GM18502 (cell line): Measurements from ENCODE around the gene SMOC1.

ENCODE experiments used
- ATAC-seq: cut with Tn5 transposase; IDR thresholded peaks from one replicate; pipeline ENCODE4 v1.9.1; 2021; ENCODE audit warnings: mild to moderate bottlenecking; ENCODE audit not compliant: unreplicated experiment, poor library complexity

SMOC1 gene

DNA sequence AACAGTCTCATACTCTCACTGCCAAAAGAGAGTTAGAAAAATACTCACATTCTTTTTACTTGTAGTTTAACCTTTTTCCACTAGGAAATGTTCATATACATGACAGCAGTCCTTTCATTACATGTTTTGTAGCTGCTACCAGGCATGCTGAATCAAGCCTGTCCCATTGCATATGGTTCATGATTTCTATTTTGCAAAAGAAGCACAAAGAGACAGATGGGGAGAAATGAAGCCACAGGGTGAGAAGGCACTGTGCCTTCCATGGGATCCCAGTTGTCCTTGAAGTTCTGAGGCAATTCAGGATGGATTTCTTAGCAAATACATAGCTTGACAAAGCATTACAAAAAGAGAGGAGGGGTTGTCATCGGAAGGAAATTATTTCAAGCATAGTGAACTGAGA lies 89.5 kb downstream of the SMOC1 start:
- ATAC-seq, result no peak

DNA sequence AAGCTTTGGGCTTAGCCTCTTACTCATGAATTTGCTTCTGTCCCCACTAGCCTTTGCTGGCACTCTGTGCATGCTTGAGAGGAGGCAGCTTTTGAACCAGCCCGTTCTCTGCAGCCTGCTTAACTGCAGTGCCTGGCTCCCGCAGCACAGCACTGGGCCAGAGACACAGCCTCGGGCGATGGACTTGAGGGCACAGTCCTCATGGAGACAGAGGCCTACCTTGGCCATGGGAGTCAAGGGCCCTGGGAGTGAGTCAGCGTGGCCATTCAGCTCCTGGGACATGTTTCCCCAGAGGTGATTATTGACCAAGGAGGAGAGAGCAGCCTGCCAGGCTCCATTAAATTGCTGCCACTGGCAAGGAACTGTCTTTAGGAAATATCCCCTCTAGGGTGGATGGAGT lies 93.5 kb downstream of the SMOC1 start:
- no peak for ATAC-seq

DNA sequence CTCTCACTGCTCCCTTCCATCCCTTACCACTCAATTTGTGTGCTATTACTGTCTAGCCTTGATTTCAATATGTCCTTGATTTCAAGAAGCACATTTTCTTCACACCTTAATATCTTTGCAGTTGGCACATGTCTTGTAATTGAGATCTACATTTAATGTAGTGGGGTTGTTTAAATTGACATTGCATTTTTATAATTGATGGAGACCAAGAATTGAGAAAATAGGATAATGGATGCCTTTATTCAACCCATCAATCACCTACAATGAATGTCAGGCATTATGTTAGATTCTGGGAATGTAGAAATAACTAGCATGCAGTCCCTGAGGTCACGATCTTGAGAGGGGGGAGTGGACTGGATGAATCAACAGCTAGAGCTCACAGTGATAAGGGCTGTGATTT lies 94.6 kb downstream of the SMOC1 start:
- no peak for ATAC-seq

DNA sequence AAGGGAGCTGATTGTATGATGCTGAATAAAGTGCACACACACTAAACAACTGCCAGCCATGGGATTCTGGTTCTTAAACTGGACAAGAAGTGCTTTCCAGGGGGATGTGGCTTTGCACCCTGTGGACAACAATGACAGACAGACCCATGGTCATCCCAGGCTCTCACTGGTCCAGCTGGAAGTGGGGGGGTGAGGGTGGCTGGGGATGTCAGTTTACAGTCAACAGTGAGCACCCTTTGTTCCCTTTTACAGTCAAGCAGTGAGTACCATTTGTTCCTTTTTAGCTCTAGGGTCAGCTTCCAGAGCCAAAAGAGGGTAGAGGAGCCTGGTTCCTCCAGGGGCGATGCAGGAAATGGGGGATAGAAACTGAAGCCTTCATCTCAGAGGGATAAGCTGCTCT lies 100.7 kb downstream of the SMOC1 start:
- no peak for ATAC-seq

DNA sequence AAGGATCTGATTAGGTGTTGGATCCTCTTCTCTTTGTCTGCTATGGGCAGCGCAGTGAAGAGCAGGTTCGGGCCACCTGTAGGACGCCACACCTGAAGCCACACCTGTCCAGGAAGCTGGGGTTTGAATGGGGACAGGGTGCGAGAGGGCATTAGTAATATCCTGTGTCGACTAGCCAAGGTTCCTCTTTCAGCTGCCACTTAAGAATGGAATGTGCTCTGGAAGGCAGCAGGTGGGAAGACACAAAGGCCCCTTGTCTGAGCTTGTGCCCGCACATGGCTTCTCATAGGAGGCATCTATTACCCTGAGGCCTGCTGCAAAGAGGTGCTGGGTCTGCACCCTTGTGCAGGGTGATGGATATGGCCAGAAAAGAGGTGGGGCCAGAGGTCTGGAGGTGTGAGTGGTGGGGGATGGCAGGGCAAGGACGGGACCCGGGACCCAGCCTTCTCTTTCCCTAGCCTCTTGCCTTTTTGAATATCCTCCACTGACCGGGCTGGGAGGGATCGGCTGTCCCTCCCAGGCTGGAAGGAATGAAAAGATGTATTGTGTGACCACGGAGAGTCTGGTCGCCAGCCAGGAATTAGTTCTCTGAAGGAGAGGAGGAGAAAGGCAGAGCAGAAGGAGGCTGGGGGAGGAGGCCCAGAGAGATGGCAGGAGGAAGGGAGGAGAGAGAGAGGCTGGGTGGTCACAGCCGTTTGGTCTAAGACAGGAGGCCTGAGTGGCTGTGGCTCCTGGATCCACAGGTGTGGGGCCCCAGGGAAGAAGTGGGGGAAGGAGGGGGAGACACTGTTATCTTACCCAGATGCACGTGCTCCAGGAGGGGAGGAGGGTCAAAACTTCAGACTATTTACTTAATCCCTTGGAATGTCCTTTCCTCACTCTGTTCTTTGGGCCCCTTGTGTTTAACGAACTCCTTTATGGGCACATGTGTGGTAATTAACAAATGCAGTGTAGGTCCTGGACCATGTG lies 101.5 kb downstream of the SMOC1 start:
- ATAC-seq, result no peak

DNA sequence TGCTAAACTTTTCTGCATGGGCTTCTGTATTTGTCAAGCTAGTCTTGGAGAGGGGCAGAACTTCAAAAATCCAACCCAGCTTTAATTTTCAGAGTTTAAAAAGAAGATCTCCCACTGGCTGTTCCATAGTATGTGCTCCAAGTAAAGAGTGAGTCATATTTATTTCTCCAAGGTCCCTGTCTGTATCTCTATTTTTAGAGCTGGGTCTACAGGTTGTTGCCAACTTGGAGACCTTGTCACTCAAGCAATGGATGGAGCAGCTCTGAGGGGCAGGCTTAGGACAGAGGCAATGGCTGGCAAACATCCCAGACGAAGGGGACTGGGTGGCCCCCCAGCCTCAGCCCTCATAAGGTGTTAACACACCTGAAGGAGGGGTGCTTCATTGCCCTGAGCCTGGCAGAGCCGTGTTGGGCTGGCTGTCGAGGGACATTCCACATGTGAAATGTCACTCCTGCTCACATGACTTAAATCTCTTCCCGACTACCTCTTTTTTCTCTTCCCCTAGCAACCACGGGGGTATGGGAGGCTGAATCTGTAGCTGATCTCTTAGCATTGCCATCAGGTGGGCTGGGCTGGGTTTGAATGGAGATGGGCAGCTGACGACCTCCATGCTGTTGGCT lies 103.1 kb downstream of the SMOC1 start:
- no peak for ATAC-seq

DNA sequence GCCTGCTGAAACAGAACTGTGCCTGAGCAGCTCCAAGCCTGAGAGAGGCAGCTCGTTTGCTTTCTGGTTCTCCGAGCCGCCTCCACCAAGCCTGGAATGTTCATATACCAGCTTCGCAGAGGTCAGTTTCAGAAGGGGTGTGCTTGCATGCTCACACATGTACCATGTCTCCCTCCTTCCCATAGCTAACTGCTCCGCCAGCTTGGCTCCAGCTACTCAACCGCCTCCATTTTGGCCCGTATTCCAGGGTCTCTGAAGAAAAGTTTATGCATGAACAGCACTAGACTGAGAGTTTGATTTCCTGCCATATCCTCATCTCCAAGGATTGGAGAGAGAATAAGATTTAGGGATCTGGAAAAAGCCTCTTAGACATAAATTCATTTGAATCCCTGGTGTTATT lies 103.7 kb downstream of the SMOC1 start:
- no peak for ATAC-seq

DNA sequence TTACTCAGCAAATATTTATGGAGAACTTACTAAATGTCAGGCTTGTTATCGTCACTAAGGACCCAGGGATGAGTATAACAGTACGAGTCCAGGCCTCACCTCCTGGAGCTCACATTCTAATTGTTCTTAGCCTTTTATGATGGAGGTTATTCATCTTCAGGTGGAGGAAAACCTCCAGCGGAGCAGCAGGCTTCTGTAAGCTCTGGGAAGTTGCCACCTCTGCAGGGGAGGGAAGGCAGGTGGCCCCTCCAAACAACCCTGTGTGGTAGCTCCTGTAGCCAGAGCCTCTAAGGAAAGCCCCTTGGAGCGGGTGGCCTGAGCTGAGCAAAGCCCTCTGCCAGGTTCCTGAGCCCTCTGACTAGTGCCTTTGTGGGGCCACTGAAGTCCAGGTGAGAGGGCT lies 104.1 kb downstream of the SMOC1 start:
- ATAC-seq, result no peak

DNA sequence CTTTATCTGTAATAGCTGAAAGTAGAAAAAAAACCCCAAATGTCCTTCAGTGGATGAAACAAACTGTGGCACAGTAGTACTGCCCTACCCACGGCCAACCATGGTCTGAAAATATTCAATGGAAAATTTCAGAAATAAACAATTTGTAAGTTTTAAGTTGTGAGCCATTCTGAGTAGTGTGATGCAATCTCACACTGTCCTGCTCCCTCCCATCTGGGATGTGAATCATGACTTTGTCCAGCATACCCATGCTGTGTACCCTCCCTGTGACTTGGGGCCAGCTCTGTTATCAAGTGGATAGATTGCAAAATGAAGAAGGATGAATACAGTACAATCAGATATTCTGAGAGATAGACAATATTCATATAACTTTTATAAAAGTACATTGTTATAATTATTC lies 106.2 kb downstream of the SMOC1 start:
- no peak for ATAC-seq

DNA sequence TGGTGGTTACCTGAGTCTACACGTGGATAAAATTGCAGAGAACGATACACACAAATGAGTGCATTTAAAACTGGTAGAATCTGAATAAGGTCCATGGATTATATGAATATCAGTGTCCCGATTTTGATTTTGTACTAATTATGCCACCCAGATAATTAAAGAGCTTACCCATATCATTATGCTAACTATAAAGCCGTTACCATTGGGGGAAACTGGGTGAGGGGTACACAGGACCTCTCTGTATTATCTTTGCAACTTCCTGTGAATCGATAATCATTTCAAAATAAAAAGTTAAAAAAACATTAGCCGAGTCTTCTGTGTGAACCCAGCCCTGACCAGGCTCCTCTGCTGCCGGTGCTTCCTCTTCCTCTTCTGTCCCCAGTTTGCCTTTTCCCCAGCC lies 107.1 kb downstream of the SMOC1 start:
- ATAC-seq, result no peak

DNA sequence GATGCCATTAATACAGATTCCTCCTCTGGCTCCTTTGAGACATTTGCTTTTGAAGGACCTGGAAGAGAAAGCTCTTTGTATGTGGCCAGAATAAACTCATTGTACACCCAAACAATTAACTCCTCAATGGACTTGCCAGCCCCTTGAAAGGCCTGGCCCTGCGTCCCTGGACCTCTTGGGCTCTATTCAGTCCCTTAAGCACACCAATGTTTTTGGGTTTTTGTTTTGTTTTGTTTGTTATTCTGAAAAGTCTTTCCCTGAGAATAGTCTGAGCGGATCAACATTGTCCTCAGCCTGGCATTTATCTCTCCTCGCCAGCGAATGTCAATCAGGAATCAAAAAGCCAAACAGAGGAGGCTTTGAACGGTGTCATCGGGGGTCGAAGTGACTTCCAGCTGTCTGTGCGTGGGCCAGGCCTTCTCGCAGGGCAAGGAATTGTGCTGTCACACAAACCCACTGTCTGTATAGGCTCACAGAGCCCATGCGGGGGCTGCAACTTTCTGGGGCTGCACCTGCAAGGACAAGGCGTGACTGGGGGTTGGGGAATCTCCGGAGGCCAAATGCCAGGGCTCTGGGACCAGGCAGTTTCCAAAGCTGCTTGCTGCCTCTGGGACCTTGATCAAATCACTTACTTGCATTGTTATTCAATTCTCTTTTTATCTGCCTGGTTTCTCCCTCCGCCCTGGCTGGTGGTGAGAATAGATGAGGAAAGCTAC lies 108.3 kb downstream of the SMOC1 start:
- ATAC-seq, result no peak

DNA sequence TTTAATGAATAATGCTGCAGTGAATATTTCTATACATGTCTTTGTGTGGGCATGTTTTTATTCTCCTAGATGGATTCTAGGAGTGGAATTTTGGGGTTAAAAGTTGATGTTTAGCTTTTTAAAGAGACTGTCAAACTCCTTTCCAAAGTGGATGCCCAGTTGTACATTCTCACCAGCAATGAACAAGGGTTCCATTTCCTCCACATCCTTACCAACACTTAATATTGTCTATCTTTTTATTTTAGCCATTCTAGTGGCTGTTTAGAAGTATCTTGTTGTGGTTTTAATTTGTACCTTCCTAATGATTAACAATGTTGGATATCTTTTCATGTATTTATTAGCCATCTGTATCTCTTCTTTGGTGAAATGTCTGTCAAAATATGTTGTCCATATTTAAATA lies 109.8 kb downstream of the SMOC1 start:
- ATAC-seq, result no peak

DNA sequence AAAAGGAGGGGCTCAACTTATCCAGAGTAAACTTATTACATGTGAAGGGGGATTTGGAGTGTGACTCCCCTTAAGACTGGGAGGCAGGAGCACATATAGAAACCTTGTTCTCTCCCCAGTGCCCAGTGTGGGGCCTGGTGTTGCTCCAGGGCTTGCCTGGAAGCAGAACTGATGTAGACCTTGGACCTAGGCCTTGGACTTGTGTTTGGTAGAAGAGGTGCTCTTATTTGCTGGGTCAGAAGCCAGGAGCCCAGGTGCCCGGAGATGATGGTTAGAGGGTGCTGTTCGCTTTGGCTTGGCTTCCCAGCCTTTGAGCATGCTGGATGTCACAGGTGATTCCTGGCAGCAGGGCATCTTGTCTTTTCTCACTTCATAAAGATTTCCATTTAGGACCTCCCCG lies 110.4 kb downstream of the SMOC1 start:
- ATAC-seq, result no peak

DNA sequence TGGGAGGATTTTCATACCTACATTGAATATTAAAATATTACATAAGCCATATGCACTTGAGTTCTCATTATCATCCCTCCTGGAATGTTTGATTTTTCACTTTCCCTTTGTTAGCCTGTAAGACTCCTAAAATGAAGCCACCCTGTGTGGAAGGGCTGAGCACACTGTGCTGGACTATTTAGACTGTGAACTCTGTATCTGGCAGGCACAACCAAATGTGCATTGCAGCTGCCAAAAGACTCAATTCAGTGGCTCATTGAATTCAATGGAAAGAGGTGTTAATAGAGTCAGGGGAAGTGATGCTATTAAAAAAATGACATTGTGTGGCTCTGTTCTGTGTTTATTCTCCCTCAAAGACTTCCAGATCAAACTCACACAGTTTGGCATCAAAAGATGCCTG lies 111.1 kb downstream of the SMOC1 start:
- no peak for ATAC-seq

DNA sequence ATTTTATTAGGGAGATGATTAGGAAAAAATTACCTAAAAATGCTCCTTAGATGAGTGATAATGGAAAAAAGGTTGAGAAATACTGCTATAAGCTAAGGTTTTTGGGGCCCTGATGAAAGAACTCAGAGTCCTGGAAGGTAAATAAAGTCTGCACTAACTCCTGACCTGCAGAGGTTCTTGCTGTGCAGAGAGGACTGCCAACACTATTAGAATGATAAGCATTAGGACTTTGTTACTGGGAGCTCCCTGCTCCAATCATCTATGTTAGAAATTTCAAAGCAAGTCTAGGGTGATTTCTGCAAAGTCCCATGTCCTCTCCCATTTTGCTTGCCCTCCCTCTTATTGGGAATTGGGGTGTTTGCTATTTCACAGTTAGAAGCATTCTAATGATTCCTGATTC lies 112.2 kb downstream of the SMOC1 start:
- ATAC-seq, result no peak

DNA sequence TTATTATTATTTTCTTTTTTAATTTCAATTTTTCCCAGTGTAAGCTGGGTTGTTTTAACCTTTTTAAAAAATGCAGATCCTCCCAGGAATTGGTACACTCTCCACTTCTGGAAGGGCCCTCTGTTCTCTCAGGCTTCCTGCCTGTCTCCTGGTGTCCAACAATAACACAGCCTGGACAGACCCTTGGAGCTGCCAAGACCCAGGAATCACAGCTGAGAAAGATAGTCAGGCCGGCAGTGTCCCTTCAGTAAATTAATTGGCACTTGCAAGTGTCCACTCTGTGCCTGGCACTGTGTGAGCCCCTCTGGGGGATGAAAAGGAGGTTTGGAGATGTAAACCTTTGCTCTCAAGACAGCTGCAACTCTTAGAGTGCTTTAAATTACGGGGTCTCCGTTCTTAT lies 113.3 kb downstream of the SMOC1 start:
- no peak for ATAC-seq

DNA sequence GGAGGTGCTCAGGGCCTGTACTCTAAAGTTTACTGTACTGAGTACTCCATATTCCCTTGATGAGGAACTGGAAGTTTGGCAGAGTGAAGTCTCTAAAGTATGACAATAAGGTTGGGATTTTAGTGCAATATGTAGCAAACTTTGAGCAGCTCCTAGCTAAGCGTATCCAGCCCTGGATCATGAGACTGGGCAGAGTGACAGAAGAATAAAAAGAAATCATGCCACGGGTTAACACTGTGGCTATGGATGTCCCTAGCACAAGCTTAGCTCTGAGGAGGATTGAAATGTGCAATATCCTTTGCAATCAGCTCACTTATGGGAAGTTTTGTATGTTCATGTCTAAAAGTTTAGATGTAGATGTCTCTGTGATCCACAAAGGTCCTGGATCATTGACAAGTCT lies 114.1 kb downstream of the SMOC1 start:
- no peak for ATAC-seq

DNA sequence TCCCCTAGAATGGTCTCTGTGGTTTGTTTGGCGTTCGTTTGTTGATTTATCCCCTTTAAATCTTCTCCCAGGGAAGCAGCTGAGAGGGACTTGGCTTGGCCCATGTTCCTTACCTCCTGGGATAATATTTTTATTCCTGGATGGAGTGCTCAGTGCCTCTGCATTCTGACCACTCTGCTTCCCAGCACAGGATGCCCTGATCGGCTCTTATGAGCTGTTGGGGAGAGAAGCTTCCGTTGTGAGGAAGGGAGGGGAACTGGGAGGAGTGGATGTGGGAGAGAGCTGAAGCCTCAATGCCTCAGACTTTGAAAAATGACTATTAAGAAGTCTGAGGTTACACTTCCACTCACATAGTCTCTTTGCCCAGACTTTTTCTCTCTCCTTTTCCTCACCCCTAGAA lies 114.8 kb downstream of the SMOC1 start:
- ATAC-seq, result no peak

DNA sequence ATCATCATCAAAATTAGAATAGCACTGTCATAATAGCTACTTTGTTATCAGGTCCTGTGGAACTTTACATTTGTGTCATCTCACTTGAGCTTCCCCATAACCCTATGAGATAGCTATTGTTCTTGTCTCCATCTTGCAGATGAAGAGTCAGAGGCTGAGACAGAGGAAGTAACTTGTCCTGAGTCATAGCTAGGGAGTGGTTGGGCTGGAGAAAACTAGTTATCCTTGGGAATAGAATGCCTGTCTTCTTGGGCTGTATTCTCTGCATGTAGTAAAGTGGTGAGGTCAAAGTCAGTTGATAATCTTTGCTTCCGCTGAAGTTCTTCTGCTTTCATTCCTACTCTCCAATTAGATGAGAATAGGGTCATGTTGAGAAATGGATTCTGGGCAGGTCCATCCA lies 117.0 kb downstream of the SMOC1 start:
- no peak for ATAC-seq

DNA sequence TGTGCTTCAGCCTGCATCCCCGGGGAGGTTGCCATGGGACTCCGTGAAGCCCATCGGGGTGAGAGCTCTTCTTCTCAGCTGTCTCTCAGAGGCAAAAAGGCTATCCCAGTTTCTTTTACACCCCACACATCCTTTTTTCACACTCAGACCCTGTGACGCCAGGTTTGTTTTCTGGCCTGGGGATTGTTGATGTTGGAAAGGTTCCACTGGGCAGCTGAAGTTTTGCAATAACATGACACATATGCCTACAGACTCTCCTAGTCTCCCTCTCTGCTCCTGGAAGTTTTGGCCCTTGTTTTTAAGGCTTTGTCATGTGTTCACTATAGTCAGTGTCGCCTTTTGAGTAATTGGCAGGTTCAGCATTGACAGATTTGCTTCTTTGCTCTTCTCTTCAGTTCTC lies 118.6 kb downstream of the SMOC1 start:
- ATAC-seq, result no peak

DNA sequence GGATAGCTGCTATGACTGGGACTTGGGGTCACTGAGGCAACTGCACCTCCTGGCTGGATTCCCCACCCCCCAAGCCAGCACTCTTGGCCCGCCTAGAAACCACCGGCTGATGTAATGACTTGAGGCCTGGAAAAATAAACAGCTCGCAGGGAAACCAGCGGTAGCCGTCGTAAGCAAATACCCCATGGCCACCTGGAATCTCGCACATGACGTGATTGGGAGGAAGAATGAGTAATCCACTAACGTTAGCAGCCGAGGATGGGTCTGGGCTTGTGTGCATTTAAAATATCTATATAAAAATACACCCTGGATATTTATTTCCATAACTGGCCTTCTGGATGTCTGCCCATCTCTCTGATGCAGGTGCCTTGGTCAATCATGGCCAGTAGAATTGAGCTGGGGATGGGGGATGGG lies 120.1 kb downstream of the SMOC1 start:
- no peak for ATAC-seq
